SK-N-SH (cell line): ENCODE data around the gene ZDHHC19. TPM values are rescaled to one million over a fixed set of nuclear protein-coding genes. Genes with fewer than 3 reads are reported as not detected.

Source experiments
- CTCF ChIA-PET: fragments of 300-600, 350-600 bp; formaldehyde crosslinking; extraction: SDS; loops from one replicate; lab custom pipeline; 2021; lab: Yijun Ruan, JAX
- POLR2A ChIA-PET: fragments of 350-600 bp; sonication (Branson Sonifier 250); formaldehyde crosslinking; extraction: SDS; loops from one replicate; lab custom pipeline; 2020; ENCODE audit warnings: antibody characterized with exemption, inconsistent platforms; lab: Yijun Ruan, JAX
- DNase-seq: peaks from one replicate; pipeline ENCODE4 v3.0.0; 2012
- H2AFZ ChIP-seq: fragments of 200-600 bp; sonication (generic); 2 replicates; pipeline ENCODE4 v1.8.1; 2016; ENCODE audit warnings: antibody characterized with exemption, mild to moderate bottlenecking, low read depth
- H3F3A ChIP-seq: fragments of 200-600 bp; sonication (generic); replicated peaks from 2 replicates; pipeline ENCODE3; 2016; ENCODE audit warnings: antibody characterized with exemption, mild to moderate bottlenecking; ENCODE audit not compliant: insufficient read depth
- H3K27ac ChIP-seq, 2 experiments: fragments of 200-500 bp in 1 of 2; fragments of 200-600 bp in 1 of 2; sonication (Bioruptor generic) in 1 of 2; sonication (generic), shearing (Covaris generic) in 1 of 2; 2 replicates each; pipeline versions ENCODE4 v1.5.1 to v1.6.1; 2014 to 2016; ENCODE audit warnings: low read depth in 2 of 2, inconsistent platforms in 1 of 2, low read length in 1 of 2, mild to moderate bottlenecking in 1 of 2, mixed read lengths in 1 of 2
- H3K27me3 ChIP-seq: fragments of 200-600 bp; sonication (generic), shearing (Covaris generic); 2 replicates; pipeline ENCODE4 v1.6.1; 2016; ENCODE audit warnings: mixed run types; ENCODE audit not compliant: insufficient read depth
- H3K36me3 ChIP-seq, 2 experiments: fragments of 200-500 bp in 1 of 2; fragments of 200-600 bp in 1 of 2; sonication (Bioruptor generic) in 1 of 2; sonication (generic) in 1 of 2; replicated peaks in 1 of 2; 2 replicates each; pipeline versions ENCODE3 to v1.5.1; 2014 to 2016; ENCODE audit warnings: low read length in 1 of 2, mild to moderate bottlenecking in 1 of 2; ENCODE audit not compliant: insufficient read depth in 2 of 2, control insufficient read depth in 1 of 2
- H3K4me1 ChIP-seq, 2 experiments: fragments of 200-500 bp in 1 of 2; fragments of 200-600 bp in 1 of 2; sonication (Bioruptor generic) in 1 of 2; sonication (generic), shearing (Covaris generic) in 1 of 2; 2 replicates each; pipeline versions ENCODE4 v1.5.1 to v1.6.1; 2014 to 2016; ENCODE audit warnings: low read depth in 1 of 2, low read length in 1 of 2, mixed run types in 1 of 2; ENCODE audit not compliant: insufficient read depth in 2 of 2, control insufficient read depth in 1 of 2
- H3K4me2 ChIP-seq: fragments of 200-600 bp; sonication (generic), shearing (Covaris generic); 2 replicates; pipeline ENCODE4 v1.6.1; 2017; ENCODE audit warnings: mixed run types
- H3K4me3 ChIP-seq, 2 experiments: fragments of 200-500 bp in 1 of 2; fragments of 200-600 bp in 1 of 2; sonication (Bioruptor generic) in 1 of 2; sonication (generic), shearing (Covaris generic) in 1 of 2; 2 replicates each; pipeline versions ENCODE4 v1.5.1 to v1.8.1; 2014 to 2016; ENCODE audit warnings: low read depth in 2 of 2, inconsistent platforms in 1 of 2, low read length in 1 of 2, mild to moderate bottlenecking in 1 of 2, mixed read lengths in 1 of 2, moderate library complexity in 1 of 2
- H3K79me2 ChIP-seq: fragments of 200-600 bp; sonication (generic); 2 replicates; pipeline ENCODE4 v1.8.1; 2017; ENCODE audit warnings: mild to moderate bottlenecking; ENCODE audit not compliant: insufficient read depth
- H3K9ac ChIP-seq: fragments of 200-600 bp; sonication (generic); 2 replicates; pipeline ENCODE4 v1.6.1; 2017; ENCODE audit warnings: mixed run types
- H3K9me2 ChIP-seq: fragments of 200-600 bp; sonication (generic); 2 replicates; pipeline ENCODE4 v1.6.1; 2017; ENCODE audit warnings: mixed run types
- H3K9me3 ChIP-seq: fragments of 200-600 bp; sonication (generic); 2 replicates; pipeline ENCODE4 v1.6.1; 2017; ENCODE audit warnings: mixed run types, mild to moderate bottlenecking, moderate library complexity
- H4K20me1 ChIP-seq: fragments of 200-600 bp; sonication (generic); 2 replicates; pipeline ENCODE4 v1.6.1; 2017; ENCODE audit warnings: mild to moderate bottlenecking, mixed run types; ENCODE audit not compliant: insufficient read depth
- CTCF ChIP-seq: fragments of 200-600 bp; sonication (generic); IDR thresholded peaks from 2 replicates; pipeline ENCODE4 v1.6.1; 2017; ENCODE audit warnings: antibody characterized with exemption, mild to moderate bottlenecking, moderate library complexity
- ELF1 ChIP-seq: IDR thresholded peaks from 2 replicates; pipeline ENCODE4 v1.4.0; 2012
- EP300 ChIP-seq, 2 experiments: IDR thresholded peaks; 2 replicates each; pipeline versions ENCODE4 v1.4.0 to v1.6.1; 2012; ENCODE audit warnings: borderline replicate concordance in 1 of 2, low read depth in 1 of 2, low read length in 1 of 2
- FOXJ3 ChIP-seq: sonication (generic); formaldehyde crosslinking; IDR thresholded peaks from 2 replicates; pipeline ENCODE4 v1.5.1; 2020; ENCODE audit warnings: mild to moderate bottlenecking, missing genetic modification reagents
- FOXM1 ChIP-seq: IDR thresholded peaks from 2 replicates; pipeline ENCODE4 v1.4.0; 2012; ENCODE audit warnings: low read depth, mild to moderate bottlenecking
- JUND ChIP-seq: IDR thresholded peaks from 2 replicates; pipeline ENCODE4 v1.4.0; 2012
- NFIC ChIP-seq: IDR thresholded peaks from 2 replicates; pipeline ENCODE4 v1.4.0; 2012; ENCODE audit warnings: borderline replicate concordance
- RCOR1 ChIP-seq: fragments of 150-350 bp; IDR thresholded peaks from 2 replicates; pipeline ENCODE4 v1.6.1; 2017; ENCODE audit warnings: antibody characterized with exemption, low read length
- RFX5 ChIP-seq: IDR thresholded peaks from 2 replicates; pipeline ENCODE4 v1.6.1; 2012; ENCODE audit warnings: mild to moderate bottlenecking, improper control_type of control experiment, low read length
- SIN3A ChIP-seq: IDR thresholded peaks from 2 replicates; pipeline ENCODE4 v1.6.1; 2012; ENCODE audit warnings: low read depth, mild to moderate bottlenecking, low read length, moderate library complexity, borderline replicate concordance
- SMC3 ChIP-seq: IDR thresholded peaks from 2 replicates; pipeline ENCODE4 v1.6.1; 2012; ENCODE audit warnings: low read depth, low read length, improper control_type of control experiment
- TAF1 ChIP-seq: IDR thresholded peaks from 2 replicates; pipeline ENCODE4 v1.6.1; 2012; ENCODE audit warnings: low read depth, mild to moderate bottlenecking, low read length, moderate library complexity, borderline replicate concordance
- WGBS: methylation state at CpG from one replicate; pipeline ENCODE4 v1.1.6; 2017; ENCODE audit warnings: low lambda C conversion rate; 5-methylcytosine and 5-hydroxymethylcytosine counted together
- polyA plus RNA-seq, 3 experiments: library from polyadenylated mRNA; depleted of rRNA; stranded (reverse); fragments of >200 nt; gene quantifications; 2 replicates each; pipeline ENCODE4 v1.2.3, GENCODE V29; 2012
- TF ChIP-seq, protein P1 (sequence below): fragments of 150-350 bp; IDR thresholded peaks from 2 replicates; pipeline ENCODE4 v1.6.1; 2016; ENCODE audit warnings: mild to moderate bottlenecking, low read depth, low read length
- TF ChIP-seq, protein P2 (sequence below): IDR thresholded peaks from 2 replicates; pipeline ENCODE4 v1.6.1; 2012; ENCODE audit warnings: mild to moderate bottlenecking, low read depth, low read length, moderate library complexity
- TF ChIP-seq, protein P3 (sequence below): IDR thresholded peaks from 2 replicates; pipeline ENCODE4 v1.4.0; 2012; ENCODE audit warnings: low read depth, borderline replicate concordance

ZDHHC19 gene
- polyA plus RNA-seq, 1 of the 3 experiments (the other 2 are of a cell fraction) = not detected

DNA sequence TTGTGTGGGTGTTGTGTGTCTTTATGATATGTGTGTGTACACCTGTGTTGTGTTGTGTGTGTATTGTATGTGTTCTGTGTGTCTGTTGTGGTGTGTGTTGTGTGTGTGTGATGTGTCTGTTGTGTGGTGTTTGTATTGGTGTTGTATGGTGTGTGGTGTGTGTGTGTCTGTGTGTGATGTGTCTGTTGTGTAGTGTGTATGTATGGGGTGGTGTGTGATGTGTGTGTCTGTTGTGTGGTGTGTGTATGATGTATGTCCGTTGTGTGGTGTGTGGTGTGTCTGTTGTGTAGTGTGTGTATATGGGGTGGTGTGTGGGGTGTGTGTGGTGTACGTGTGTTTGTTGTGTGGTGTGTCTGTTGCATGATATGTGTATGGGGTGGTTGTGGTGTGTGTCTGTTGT lies 46.6 kb downstream of the ZDHHC19 start:
- no peaks in the 10 kb centered on the region for H3F3A ChIP-seq
- H3K4me1 ChIP-seq = peaks cover 0 to 7% of the 10 kb centered on the region in 2 experiments; a peak in 1 of 4 replicates
- TF ChIP-seq, protein P1, sequence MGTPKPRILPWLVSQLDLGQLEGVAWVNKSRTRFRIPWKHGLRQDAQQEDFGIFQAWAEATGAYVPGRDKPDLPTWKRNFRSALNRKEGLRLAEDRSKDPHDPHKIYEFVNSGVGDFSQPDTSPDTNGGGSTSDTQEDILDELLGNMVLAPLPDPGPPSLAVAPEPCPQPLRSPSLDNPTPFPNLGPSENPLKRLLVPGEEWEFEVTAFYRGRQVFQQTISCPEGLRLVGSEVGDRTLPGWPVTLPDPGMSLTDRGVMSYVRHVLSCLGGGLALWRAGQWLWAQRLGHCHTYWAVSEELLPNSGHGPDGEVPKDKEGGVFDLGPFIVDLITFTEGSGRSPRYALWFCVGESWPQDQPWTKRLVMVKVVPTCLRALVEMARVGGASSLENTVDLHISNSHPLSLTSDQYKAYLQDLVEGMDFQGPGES = no peak
- TF ChIP-seq JUND (no peak), TAF1 (no peak), SIN3A (no peak), FOXJ3 (CRISPR knock-in tag) (no peak), RFX5 (no peak), EP300 (IDR thresholded peaks at IDR 0.05; ENCODE audit: borderline replicate concordance in 1 of 2, low read depth in 1 of 2, low read length in 1 of 2) (no peak)
- TF ChIP-seq, protein P2, sequence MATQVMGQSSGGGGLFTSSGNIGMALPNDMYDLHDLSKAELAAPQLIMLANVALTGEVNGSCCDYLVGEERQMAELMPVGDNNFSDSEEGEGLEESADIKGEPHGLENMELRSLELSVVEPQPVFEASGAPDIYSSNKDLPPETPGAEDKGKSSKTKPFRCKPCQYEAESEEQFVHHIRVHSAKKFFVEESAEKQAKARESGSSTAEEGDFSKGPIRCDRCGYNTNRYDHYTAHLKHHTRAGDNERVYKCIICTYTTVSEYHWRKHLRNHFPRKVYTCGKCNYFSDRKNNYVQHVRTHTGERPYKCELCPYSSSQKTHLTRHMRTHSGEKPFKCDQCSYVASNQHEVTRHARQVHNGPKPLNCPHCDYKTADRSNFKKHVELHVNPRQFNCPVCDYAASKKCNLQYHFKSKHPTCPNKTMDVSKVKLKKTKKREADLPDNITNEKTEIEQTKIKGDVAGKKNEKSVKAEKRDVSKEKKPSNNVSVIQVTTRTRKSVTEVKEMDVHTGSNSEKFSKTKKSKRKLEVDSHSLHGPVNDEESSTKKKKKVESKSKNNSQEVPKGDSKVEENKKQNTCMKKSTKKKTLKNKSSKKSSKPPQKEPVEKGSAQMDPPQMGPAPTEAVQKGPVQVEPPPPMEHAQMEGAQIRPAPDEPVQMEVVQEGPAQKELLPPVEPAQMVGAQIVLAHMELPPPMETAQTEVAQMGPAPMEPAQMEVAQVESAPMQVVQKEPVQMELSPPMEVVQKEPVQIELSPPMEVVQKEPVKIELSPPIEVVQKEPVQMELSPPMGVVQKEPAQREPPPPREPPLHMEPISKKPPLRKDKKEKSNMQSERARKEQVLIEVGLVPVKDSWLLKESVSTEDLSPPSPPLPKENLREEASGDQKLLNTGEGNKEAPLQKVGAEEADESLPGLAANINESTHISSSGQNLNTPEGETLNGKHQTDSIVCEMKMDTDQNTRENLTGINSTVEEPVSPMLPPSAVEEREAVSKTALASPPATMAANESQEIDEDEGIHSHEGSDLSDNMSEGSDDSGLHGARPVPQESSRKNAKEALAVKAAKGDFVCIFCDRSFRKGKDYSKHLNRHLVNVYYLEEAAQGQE = no peak
- TF ChIP-seq, all 33 proteins: peak for 0
- DNase-seq = no peak
- no peak overlapping the region for H3K9ac ChIP-seq
- 64% methylated on average over 2 of the region's 2 CpGs for WGBS
- CTCF ChIA-PET = no interaction called here
- no peaks in the 10 kb centered on the region for H3K9me3 ChIP-seq
- H3K4me2 ChIP-seq = no peak overlapping the region
- no peak overlapping the region for H2AFZ ChIP-seq
- no peaks in the 10 kb centered on the region for H3K9me2 ChIP-seq
- no peaks in the 10 kb centered on the region for H3K36me3 ChIP-seq
- H3K79me2 ChIP-seq = no peaks in the 10 kb centered on the region
- no peaks in the 10 kb centered on the region for H3K27me3 ChIP-seq
- no peaks in the 10 kb centered on the region for H4K20me1 ChIP-seq
- no peak overlapping the region for H3K4me3 ChIP-seq
- H3K27ac ChIP-seq = no peak overlapping the region
- POLR2A ChIA-PET = no interaction called here

DNA sequence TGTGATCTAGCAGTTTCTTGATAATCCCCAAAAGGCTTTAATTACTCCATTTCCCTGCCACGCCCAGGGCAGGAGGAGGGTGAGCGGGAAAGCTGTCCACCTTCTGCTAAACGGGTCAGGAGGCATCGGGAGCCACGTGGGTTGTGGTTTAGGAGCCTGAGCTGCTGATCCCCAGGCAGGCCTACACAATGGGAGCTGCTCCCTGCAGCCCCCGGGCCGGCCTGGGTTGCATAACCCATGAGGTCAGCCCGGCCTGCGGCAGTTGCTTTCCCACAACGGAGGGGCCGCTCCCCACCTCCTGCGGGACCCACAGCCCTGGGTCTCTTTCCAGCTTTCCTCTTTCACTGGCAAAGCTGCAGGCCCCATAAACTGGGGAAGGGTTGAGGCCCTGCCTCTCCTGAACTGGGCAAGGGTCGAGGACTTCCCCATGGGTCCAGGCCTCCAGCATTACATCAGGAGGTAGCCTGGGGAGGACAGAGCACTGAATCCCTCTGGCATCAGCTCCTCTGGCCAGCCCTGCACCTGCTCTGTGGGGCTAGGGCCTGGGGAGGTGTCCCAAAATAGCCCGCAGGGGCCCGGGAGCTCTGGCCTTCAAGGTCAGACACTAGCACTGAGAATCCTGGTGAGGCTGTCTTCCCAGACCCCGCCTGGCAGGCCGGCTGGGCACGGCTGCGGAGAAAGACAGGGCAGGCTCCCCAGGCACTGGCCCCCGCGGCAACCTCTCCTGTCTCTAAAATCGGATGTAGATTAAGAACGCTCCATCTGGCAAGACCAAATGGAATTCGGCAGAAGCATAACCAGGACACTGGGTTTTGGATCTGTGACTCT lies 47.3 kb downstream of the ZDHHC19 start:
- Histone ChIP-seq H3K4me1 (peaks cover 0 to 3% of the 10 kb centered on the region in 2 experiments; a peak in 1 of 4 replicates), H3K27me3 (no peaks in the 10 kb centered on the region), H3K9me2 (no peaks in the 10 kb centered on the region), H3K9ac (no peak overlapping the region), H3K27ac (no peak overlapping the region), H3K9me3 (no peaks in the 10 kb centered on the region), H3K79me2 (no peaks in the 10 kb centered on the region), H4K20me1 (no peaks in the 10 kb centered on the region), H2AFZ (no peak overlapping the region), H3K36me3 (no peaks in the 10 kb centered on the region), H3K4me2 (no peak overlapping the region), H3F3A (no peaks in the 10 kb centered on the region), H3K4me3 (no peak overlapping the region)
- WGBS = 70% methylated on average over 15 of the region's 24 CpGs
- DNase-seq = peak; percentile 58
- CTCF ChIA-PET = no interaction called here
- POLR2A ChIA-PET = no interaction called here
- TF ChIP-seq RCOR1 (no peak), CTCF (no peak), FOXM1 (no peak), RFX5 (no peak), SMC3 (no peak), NFIC (no peak), TAF1 (no peak), ELF1 (no peak)
- TF ChIP-seq, protein P2 = no peak
- TF ChIP-seq, protein P3, sequence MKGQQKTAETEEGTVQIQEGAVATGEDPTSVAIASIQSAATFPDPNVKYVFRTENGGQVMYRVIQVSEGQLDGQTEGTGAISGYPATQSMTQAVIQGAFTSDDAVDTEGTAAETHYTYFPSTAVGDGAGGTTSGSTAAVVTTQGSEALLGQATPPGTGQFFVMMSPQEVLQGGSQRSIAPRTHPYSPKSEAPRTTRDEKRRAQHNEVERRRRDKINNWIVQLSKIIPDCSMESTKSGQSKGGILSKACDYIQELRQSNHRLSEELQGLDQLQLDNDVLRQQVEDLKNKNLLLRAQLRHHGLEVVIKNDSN = no peak
